OCI-LY3 (cell line): ENCODE results near the gene SCARB2.
A peak's percentile ranks its signal among the peaks of the same experiment; 100 is the strongest.

Experiments used
- H2AFZ ChIP-seq: fragments of 200-600, 300-600 bp; shearing (Covaris generic); 2 replicates; pipeline ENCODE4 v1.6.0; 2014; ENCODE audit warnings: antibody characterized with exemption, low read depth, low read length
- H3K27ac ChIP-seq: fragments of 200-600, 300-600 bp; sonication (generic); 2 replicates; pipeline ENCODE4 v1.5.1; 2014; ENCODE audit warnings: mild to moderate bottlenecking, low read length, moderate library complexity, mixed read lengths
- H3K27me3 ChIP-seq: fragments of 200-600, 300-600 bp; sonication (generic); 2 replicates; pipeline ENCODE4 v1.6.1; 2014; ENCODE audit warnings: low read depth, low read length, mixed read lengths
- H3K36me3 ChIP-seq: fragments of 200-600, 300-600 bp; sonication (generic); replicated peaks from 2 replicates; pipeline ENCODE3; 2014; ENCODE audit warnings: low read depth, low read length, mixed read lengths
- H3K4me1 ChIP-seq: fragments of 300-600, 200-600 bp; sonication (generic); 2 replicates; pipeline ENCODE4 v1.6.1; 2014; ENCODE audit warnings: low read length, mixed read lengths
- H3K4me2 ChIP-seq: fragments of 200-600, 300-600 bp; sonication (generic); 2 replicates; pipeline ENCODE4 v1.6.1; 2014; ENCODE audit warnings: low read length, mixed read lengths
- H3K4me3 ChIP-seq: fragments of 300-600, 200-600 bp; sonication (generic); 2 replicates; pipeline ENCODE4 v1.5.1; 2014; ENCODE audit warnings: antibody characterized with exemption, mild to moderate bottlenecking, low read length, moderate library complexity
- H3K79me2 ChIP-seq: fragments of 300-600, 200-600 bp; shearing (Covaris generic); 2 replicates; pipeline ENCODE4 v1.6.1; 2014; ENCODE audit warnings: mild to moderate bottlenecking, low read length, mixed read lengths
- H3K9ac ChIP-seq: fragments of 300-600, 200-600 bp; shearing (Covaris generic); 2 replicates; pipeline ENCODE4 v1.6.0; 2014; ENCODE audit warnings: mild to moderate bottlenecking, low read length, moderate library complexity
- H3K9me3 ChIP-seq: fragments of 200-600, 300-600 bp; shearing (Covaris generic); 2 replicates; pipeline ENCODE4 v1.6.1; 2014; ENCODE audit warnings: low read length, mixed read lengths; ENCODE audit not compliant: insufficient read depth
- H4K20me1 ChIP-seq: fragments of 200-600, 300-600 bp; sonication (generic); 2 replicates; pipeline ENCODE4 v1.6.1; 2016; ENCODE audit warnings: low read length, mixed read lengths; ENCODE audit not compliant: insufficient read depth
- CTCF ChIP-seq: fragments of 200-600, 300-600 bp; sonication (generic); IDR thresholded peaks from 2 replicates; pipeline ENCODE4 v1.5.1; 2014; ENCODE audit warnings: antibody characterized with exemption, low read length, low read depth
- EZH2phosphoT487 ChIP-seq: fragments of 200-600 bp; shearing (Covaris generic); IDR thresholded peaks from 2 replicates; pipeline ENCODE4 v1.6.1; 2018; ENCODE audit warnings: antibody characterized with exemption, mixed run types, low read depth

The SCARB2 gene

GRCh38 chr4:76204936-76205335 lies 8.7 kb downstream of the SCARB2 start:
- Histone ChIP-seq H3K27ac (no peak overlapping the region), H2AFZ (no peak overlapping the region), H3K9ac (no peak overlapping the region), H3K79me2 (no peaks in the 10 kb centered on the region), H3K4me2 (no peak overlapping the region), H3K9me3 (no peaks in the 10 kb centered on the region), H3K4me3 (no peak overlapping the region), H3K36me3 (no peaks in the 10 kb centered on the region), H4K20me1 (no peaks in the 10 kb centered on the region), H3K4me1 (peaks cover 23% of the 10 kb centered on the region), H3K27me3 (0 out of 2 replicates have a peak, but pooled peaks cover 6% of the 10 kb centered on the region)
- no peak for TF ChIP-seq EZH2phosphoT487
- TF ChIP-seq CTCF: no peak

- no peaks in the 10 kb centered on the region for H3K79me2 ChIP-seq
- H2AFZ ChIP-seq: no peak overlapping the region
- H3K4me1 ChIP-seq: peaks cover 28% of the 10 kb centered on the region
- H3K4me2 ChIP-seq: no peak overlapping the region
- no peak overlapping the region for H3K9ac ChIP-seq
- no peak overlapping the region for H3K27ac ChIP-seq
- H3K4me3 ChIP-seq: no peak overlapping the region
- TF ChIP-seq CTCF (no peak), EZH2phosphoT487 (no peak)
- H3K9me3 ChIP-seq: no peaks in the 10 kb centered on the region
- H3K27me3 ChIP-seq: 0 out of 2 replicates have a peak, but pooled peaks cover 6% of the 10 kb centered on the region
- no peaks in the 10 kb centered on the region for H3K36me3 ChIP-seq
- H4K20me1 ChIP-seq: no peaks in the 10 kb centered on the region
These were observed 10.1 kb downstream of the SCARB2 start for GRCh38 chr4:76203541-76203940.

- Histone ChIP-seq H3K4me3 (no peak overlapping the region), H3K36me3 (no peaks in the 10 kb centered on the region), H3K4me1 (peaks cover 50% of the 10 kb centered on the region), H3K27me3 (0 out of 2 replicates have a peak, but pooled peaks cover 6% of the 10 kb centered on the region), H3K27ac (no peak overlapping the region), H3K9me3 (no peaks in the 10 kb centered on the region), H3K4me2 (peak overlapping the region; percentile 84), H4K20me1 (0 out of 2 replicates have a peak, but pooled peaks cover 6% of the 10 kb centered on the region), H3K79me2 (no peaks in the 10 kb centered on the region), H3K9ac (no peak overlapping the region), H2AFZ (no peak overlapping the region)
- no peak for TF ChIP-seq CTCF
These were observed 12.3 kb downstream of the SCARB2 start for GRCh38 chr4:76201276-76201675.

- Histone ChIP-seq H3K36me3 (no peaks in the 10 kb centered on the region), H3K4me1 (peaks cover 55% of the 10 kb centered on the region), H2AFZ (no peak overlapping the region), H4K20me1 (0 out of 2 replicates have a peak, but pooled peaks cover 6% of the 10 kb centered on the region), H3K27me3 (0 out of 2 replicates have a peak, but pooled peaks cover 6% of the 10 kb centered on the region), H3K9me3 (no peaks in the 10 kb centered on the region), H3K4me3 (no peak overlapping the region), H3K79me2 (no peaks in the 10 kb centered on the region), H3K4me2 (peak overlapping the region; percentile 84), H3K9ac (0 out of 2 replicates have a peak overlapping the region, but pooled peaks have one; percentile 30), H3K27ac (peak overlapping the region; percentile 72)
- TF ChIP-seq EZH2phosphoT487 (no peak), CTCF (no peak)
These were observed 12.8 kb downstream of the SCARB2 start for GRCh38 chr4:76200771-76201231.
